GM12874 (cell line): Measurements from ENCODE around the gene SLC24A4.

Experiments
- CTCF ChIP-seq: IDR thresholded peaks from 2 replicates; pipeline ENCODE4 v1.5.1; 2011; ENCODE audit warnings: low read depth, mild to moderate bottlenecking, control low read depth, low read length, moderate library complexity; ENCODE audit not compliant: insufficient read depth

Gene SLC24A4

DNA sequence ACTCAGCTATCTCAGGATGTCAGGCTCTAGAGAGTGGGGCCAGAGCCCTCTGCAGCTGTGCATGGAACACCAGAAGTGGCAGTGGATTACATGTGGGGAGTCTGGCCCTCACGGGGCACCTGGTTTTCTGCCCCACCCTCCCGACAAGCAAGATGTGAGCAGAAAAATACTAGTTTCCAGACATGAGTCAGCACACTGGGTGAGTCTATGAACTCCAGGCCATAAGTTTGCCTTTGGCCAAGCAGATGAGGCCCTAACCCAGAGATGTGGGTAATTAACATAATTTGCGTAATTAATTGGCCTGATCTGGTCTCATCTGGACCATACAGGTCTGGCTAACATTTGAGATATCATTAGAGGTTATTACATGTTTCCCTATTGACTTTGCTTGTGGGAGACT, 37.7 kb upstream of the SLC24A4 start:
- TF ChIP-seq CTCF, result no peak

DNA sequence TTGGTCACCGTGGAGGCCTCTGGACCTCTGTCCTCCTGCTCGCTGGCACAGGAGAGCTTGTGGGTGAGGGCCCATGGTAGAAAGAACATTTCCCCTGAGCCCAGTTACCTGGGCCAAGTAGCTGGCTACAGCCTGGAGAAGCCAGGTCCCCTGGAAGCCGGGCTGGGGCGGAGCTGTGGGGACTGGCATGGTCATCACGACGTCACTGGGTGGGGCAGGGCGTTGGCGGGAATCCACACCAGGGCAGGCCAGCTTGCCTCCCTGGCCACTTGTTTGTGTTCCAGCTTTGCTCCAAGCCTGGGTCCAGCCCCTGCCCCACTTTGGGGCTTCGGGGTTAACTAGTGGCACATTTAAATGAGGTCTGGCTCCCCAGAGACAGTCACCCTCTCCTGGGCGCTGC, 35.0 kb upstream of the SLC24A4 start:
- TF ChIP-seq CTCF, result no peak

GRCh38 chr14:92288994-92289660, 33.8 kb upstream of the SLC24A4 start:
- TF ChIP-seq CTCF, result no peak

- TF ChIP-seq CTCF, result no peak
These were observed 30.3 kb upstream of the SLC24A4 start for GRCh38 chr14:92292673-92293072.

GRCh38 chr14:92294506-92294905, 28.5 kb upstream of the SLC24A4 start:
- TF ChIP-seq CTCF, result no peak

- TF ChIP-seq CTCF, result no peak
These were observed 25.0 kb upstream of the SLC24A4 start for GRCh38 chr14:92297818-92298595.

- TF ChIP-seq CTCF, result no peak
These were observed 20.5 kb upstream of the SLC24A4 start for GRCh38 chr14:92302481-92302880.
